HepG2 (cell line): Measurements from ENCODE around the gene GAD1. TPM values are rescaled to one million over a fixed set of nuclear protein-coding genes. Genes with fewer than 3 reads are reported as not detected.

Source experiments
- AHR ChIP-seq: IDR thresholded peaks from 2 replicates; pipeline ENCODE4 v1.6.1; 2018; ENCODE audit warnings: missing genetic modification reagents, missing compliant biosample characterization
- CEBPB ChIP-seq: IDR thresholded peaks from 2 replicates; pipeline ENCODE4 v1.6.1; 2011; ENCODE audit warnings: low read depth, low read length, improper control_type of control experiment, borderline replicate concordance
- FOXJ3 ChIP-seq: sonication (generic); formaldehyde crosslinking; IDR thresholded peaks from 2 replicates; pipeline ENCODE4 v1.4.0; 2020; ENCODE audit warnings: missing genetic modification reagents, mild to moderate bottlenecking, borderline replicate concordance
- FOXO1 ChIP-seq: sonication (generic); formaldehyde crosslinking; IDR thresholded peaks from 2 replicates; pipeline ENCODE4 v1.4.0; 2020; ENCODE audit warnings: missing genetic modification reagents
- HNRNPLL ChIP-seq: fragments of 200-400 bp; formaldehyde crosslinking; IDR thresholded peaks from 2 replicates; pipeline ENCODE4 v1.6.1; 2017; ENCODE audit warnings: mild to moderate bottlenecking, low read depth, low read length; ENCODE audit not compliant: poor library complexity, severe bottlenecking
- MAFF ChIP-seq: IDR thresholded peaks from 2 replicates; pipeline ENCODE4 v1.6.1; 2011; ENCODE audit warnings: low read depth, low read length, improper control_type of control experiment
- MYPOP ChIP-seq: sonication (generic); formaldehyde crosslinking; IDR thresholded peaks from 2 replicates; pipeline ENCODE4 v1.8.1; 2023; ENCODE audit warnings: mild to moderate bottlenecking, moderate library complexity, missing genetic modification reagents
- NFIB ChIP-seq: sonication (generic); formaldehyde crosslinking; IDR thresholded peaks from 2 replicates; pipeline ENCODE4 v1.9.0; 2021; ENCODE audit warnings: missing genetic modification reagents, mild to moderate bottlenecking, borderline replicate concordance
- SIN3A ChIP-seq: IDR thresholded peaks from 2 replicates; pipeline ENCODE4 v1.6.1; 2011; ENCODE audit warnings: low read depth, mild to moderate bottlenecking, control low read depth, low read length, borderline replicate concordance
- SOX6 ChIP-seq, 2 experiments: fragments of 450-650 bp in 1 of 2; sonication (generic) in 1 of 2; formaldehyde crosslinking in 1 of 2; IDR thresholded peaks; 2 replicates each; pipeline versions ENCODE4 v1.4.0 to v1.6.1; 2017 to 2020; ENCODE audit warnings: antibody characterized with exemption in 1 of 2, mild to moderate bottlenecking in 1 of 2, missing genetic modification reagents in 1 of 2
- TEAD3 ChIP-seq: optimal IDR thresholded peaks from 2 replicates; pipeline ENCODE3; 2016; ENCODE audit warnings: borderline replicate concordance
- ZFP41 ChIP-seq: sonication (generic); formaldehyde crosslinking; IDR thresholded peaks from 2 replicates; pipeline ENCODE4 v1.4.0; 2020; ENCODE audit warnings: mild to moderate bottlenecking, missing genetic modification reagents, borderline replicate concordance
- ZNF136 ChIP-seq: sonication (generic); formaldehyde crosslinking; IDR thresholded peaks from 2 replicates; pipeline ENCODE4 v1.8.1; 2022; ENCODE audit warnings: low read depth, mild to moderate bottlenecking, moderate library complexity, missing genetic modification reagents
- ZNF558 ChIP-seq: sonication (generic); formaldehyde crosslinking; IDR thresholded peaks from 2 replicates; pipeline ENCODE4 v1.9.0; 2022; ENCODE audit warnings: mild to moderate bottlenecking, missing genetic modification reagents, borderline replicate concordance
- ZNF570 ChIP-seq: sonication (generic); formaldehyde crosslinking; IDR thresholded peaks from 2 replicates; pipeline ENCODE4 v1.4.0; 2020; ENCODE audit warnings: mild to moderate bottlenecking, missing genetic modification reagents, borderline replicate concordance
- ZNF687 ChIP-seq: sonication (generic); formaldehyde crosslinking; IDR thresholded peaks from 2 replicates; pipeline ENCODE4 v1.5.1; 2020; ENCODE audit warnings: mild to moderate bottlenecking, missing genetic modification reagents, moderate library complexity
- ZNF746 ChIP-seq: sonication (generic); formaldehyde crosslinking; IDR thresholded peaks from 2 replicates; pipeline ENCODE4 v1.8.0; 2022; ENCODE audit warnings: mild to moderate bottlenecking, missing genetic modification reagents
- ZNF776 ChIP-seq: sonication (generic); formaldehyde crosslinking; IDR thresholded peaks from 2 replicates; pipeline ENCODE4 v1.4.0; 2020; ENCODE audit warnings: mild to moderate bottlenecking, missing genetic modification reagents
- polyA plus RNA-seq, 8 experiments: library from polyadenylated mRNA; depleted of rRNA in 3 of 8; stranded (reverse) in 7 of 8; unstranded in 1 of 8; fragments of >200 nt; fragmentation: Illumina TruSeq in 4 of 8; extraction: Trizol in 4 of 8; gene quantifications; 2 replicates each; pipeline versions ENCODE4 v1.2.1 to v1.2.3, GENCODE V29; 2011 to 2016; ENCODE audit warnings: low read depth in 4 of 8, missing spikeins in 1 of 8, mixed read lengths in 1 of 8; ENCODE audit not compliant: insufficient read depth in 1 of 8
- total RNA-seq, 5 experiments: library from RNA; depleted of rRNA; stranded (reverse); fragments of >200 nt; fragmentation: Illumina TruSeq; extraction: Trizol; gene quantifications; 2 replicates each; pipeline ENCODE4 v1.2.3, GENCODE V29; 2016; ENCODE audit warnings: low read depth in 1 of 5
- TF ChIP-seq, protein P1 (sequence below): sonication (generic); formaldehyde crosslinking; IDR thresholded peaks from 2 replicates; pipeline ENCODE4 v1.5.0; 2020; ENCODE audit warnings: mild to moderate bottlenecking, missing genetic modification reagents, moderate library complexity

GAD1 gene
- total and polyA plus RNA-seq, 2 of the 13 experiments (the other 11 are each of a cell fraction or from before 2014, with no cell fraction given): 0.09 to 0.13 TPM

DNA sequence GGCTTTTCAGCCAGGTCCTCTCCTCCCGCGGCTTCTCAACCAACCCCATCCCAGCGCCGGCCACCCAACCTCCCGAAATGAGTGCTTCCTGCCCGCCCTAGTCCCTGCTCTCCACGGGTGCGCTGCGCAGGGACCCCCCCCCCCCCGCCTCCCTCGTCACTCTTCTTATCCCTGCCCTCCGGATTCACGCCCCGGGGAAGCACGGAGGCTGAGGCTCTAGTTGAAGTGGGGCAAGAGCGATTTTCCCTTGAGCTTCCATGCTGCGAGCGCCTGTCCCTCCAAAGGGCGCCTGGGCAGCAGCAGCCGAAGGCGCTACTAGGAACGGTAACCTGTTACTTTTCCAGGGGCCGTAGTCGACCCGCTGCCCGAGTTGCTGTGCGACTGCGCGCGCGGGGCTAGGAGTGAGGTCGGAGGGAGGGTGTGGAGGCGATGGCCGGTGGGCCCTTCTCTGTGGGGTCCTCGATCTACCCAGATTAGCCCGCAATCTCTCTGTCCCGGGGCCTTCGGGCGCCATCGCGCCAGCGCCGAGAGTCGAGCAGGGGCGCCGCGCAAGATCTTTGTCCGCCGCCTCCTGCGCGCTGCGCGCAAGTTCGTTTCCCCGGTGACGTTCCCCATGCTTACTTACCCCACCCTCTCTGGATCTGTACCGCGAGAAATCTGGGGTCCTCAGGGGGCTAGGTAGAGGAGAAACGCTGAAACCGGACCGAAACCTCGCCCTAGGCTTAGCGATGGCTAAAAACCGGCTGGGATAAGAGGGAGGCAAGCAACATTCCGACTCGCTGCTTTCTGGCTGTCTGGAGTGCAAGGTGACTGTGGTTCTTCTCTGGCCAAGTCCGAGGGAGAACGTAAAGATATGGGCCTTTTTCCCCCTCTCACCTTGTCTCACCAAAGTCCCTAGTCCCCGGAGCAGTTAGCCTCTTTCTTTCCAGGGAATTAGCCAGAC is 677 bp downstream of the GAD1 start (continued):
- TF ChIP-seq ZNF746 (CRISPR knock-in tag): 0 out of 2 replicates have a peak, but pooled peaks have one; percentile 19
- TF ChIP-seq MYPOP: peak; percentile 99
- TF ChIP-seq FOXJ3 (CRISPR knock-in tag): no peak
- no peak for TF ChIP-seq NFIB
- TF ChIP-seq HNRNPLL: peak; percentile 65
- TF ChIP-seq MAFF: no peak
- TF ChIP-seq ZNF687: peak; percentile 46; the same call in 1 of the 2 replicates
- TF ChIP-seq FOXO1 (CRISPR knock-in tag): no peak
- no peak for TF ChIP-seq TEAD3 (CRISPR knock-in tag)
- no peak for TF ChIP-seq SIN3A
- no peak for TF ChIP-seq CEBPB
- TF ChIP-seq ZNF558 (CRISPR knock-in tag): no peak
- no peak for TF ChIP-seq AHR
- TF ChIP-seq ZNF570 (CRISPR knock-in tag): no peak
- TF ChIP-seq ZFP41 (CRISPR knock-in tag): peak; percentile 76; the same call in 1 of the 2 replicates
- TF ChIP-seq SOX6 (IDR thresholded peaks at IDR 0.05): no peak
- TF ChIP-seq SOX6 (CRISPR knock-in tag; IDR thresholded peaks at IDR 0.05): no peak
- no peak for TF ChIP-seq ZNF136 (CRISPR knock-in tag)
- TF ChIP-seq ZNF776 (CRISPR knock-in tag): 0 out of 2 replicates have a peak, but pooled peaks have one; percentile 13
- TF ChIP-seq, protein P1, sequence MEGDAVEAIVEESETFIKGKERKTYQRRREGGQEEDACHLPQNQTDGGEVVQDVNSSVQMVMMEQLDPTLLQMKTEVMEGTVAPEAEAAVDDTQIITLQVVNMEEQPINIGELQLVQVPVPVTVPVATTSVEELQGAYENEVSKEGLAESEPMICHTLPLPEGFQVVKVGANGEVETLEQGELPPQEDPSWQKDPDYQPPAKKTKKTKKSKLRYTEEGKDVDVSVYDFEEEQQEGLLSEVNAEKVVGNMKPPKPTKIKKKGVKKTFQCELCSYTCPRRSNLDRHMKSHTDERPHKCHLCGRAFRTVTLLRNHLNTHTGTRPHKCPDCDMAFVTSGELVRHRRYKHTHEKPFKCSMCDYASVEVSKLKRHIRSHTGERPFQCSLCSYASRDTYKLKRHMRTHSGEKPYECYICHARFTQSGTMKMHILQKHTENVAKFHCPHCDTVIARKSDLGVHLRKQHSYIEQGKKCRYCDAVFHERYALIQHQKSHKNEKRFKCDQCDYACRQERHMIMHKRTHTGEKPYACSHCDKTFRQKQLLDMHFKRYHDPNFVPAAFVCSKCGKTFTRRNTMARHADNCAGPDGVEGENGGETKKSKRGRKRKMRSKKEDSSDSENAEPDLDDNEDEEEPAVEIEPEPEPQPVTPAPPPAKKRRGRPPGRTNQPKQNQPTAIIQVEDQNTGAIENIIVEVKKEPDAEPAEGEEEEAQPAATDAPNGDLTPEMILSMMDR (CRISPR knock-in tag): no peak
